ENCODE results near the gene GPR52. TPM values are rescaled to one million over a fixed set of nuclear protein-coding genes. Genes with fewer than 3 reads are reported as not detected.

GPR52 gene
- total RNA-seq, 1 donor from 2014 or later = 0.22 TPM

DNA sequence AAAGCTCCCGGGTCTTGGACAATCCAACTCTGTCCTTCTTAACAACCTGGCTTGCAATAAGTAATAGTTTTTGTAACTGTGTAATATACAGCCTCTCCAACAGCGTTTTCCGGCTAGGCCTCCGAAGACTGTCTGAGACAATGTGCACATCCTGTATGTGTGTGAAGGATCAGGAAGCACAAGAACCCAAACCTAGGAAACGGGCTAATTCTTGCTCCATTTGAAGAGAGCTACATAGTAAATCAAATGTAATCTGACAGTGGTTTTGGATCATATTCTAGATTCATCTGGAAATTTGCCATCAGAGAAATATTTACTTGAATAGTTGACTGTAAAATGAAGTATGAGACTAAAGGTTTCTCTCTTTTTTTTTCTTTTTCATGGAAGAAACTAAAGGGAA, 1.2 kb downstream of the GPR52 start:
- DNase-seq (ENCODE audit: missing footprints) = no peak
- ATAC-seq = no peak
- intact Hi-C loops (cut with DNase I) = no loop called here

DNA sequence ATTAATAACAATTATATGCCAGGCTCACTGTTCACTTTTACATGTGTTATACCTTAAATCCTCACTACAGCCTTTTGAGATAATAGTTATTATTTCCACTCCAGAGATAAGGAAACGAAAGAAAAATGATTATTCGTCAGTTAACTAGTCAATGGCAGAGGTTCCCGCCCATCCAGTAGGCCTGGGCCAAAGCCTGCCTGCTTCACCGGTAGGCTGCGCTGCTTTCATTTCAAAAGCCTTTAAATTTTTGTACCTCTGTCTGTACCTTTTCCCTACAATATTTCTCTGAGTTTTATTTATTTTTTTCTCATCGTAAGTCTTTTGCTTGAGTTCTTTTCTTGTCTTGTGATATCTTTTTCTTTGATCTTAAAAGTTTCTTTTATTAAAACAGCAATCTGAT, 3.6 kb downstream of the GPR52 start:
- intact Hi-C loops (cut with DNase I) = no loop called here
- DNase-seq (ENCODE audit: missing footprints) = no peak
- no peak for ATAC-seq

DNA sequence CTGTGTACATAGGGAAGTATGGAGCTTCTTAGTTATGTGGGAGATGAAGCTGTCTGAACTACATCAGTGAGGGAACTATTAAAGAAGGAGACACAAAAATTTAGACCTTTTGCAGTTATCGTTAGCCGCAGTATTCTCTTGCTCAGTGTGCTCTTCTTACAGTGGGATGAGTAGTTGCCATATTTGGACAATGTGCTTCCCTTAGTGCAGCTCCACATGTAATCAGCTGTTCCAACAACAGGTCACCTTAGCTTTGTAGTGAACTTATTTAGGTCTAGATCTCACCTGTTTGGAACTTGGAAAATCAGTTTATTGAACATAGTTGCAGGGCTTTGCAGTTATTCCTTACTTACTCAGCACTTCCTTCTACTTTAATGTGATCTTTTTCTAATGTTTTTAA, 18.1 kb downstream of the GPR52 start:
- no peak for DNase-seq (ENCODE audit: missing footprints)
- intact Hi-C loops (cut with DNase I) = no loop called here
- ATAC-seq = no peak

DNA sequence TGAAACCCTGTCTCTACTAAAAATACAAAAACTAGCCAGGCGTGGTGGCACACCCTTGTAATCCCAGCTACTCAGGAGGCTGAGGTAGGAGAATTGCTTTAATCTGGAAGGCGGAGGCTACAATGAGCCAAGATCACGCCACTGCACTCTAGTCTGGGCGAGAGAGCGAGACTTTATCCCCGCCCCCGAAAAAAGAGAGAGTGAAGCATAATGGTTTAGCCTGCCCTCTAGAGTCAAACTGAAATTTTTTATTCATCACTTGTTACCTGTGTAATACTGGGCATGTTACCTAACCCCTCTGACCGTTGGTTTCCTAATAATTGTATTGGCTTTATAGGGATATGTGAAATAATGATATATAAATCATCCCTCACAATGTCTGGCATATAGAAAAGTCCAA, 18.8 kb downstream of the GPR52 start:
- intact Hi-C loops (cut with DNase I) = no loop called here
- DNase-seq (ENCODE audit: missing footprints) (no peak), ATAC-seq (no peak)

DNA sequence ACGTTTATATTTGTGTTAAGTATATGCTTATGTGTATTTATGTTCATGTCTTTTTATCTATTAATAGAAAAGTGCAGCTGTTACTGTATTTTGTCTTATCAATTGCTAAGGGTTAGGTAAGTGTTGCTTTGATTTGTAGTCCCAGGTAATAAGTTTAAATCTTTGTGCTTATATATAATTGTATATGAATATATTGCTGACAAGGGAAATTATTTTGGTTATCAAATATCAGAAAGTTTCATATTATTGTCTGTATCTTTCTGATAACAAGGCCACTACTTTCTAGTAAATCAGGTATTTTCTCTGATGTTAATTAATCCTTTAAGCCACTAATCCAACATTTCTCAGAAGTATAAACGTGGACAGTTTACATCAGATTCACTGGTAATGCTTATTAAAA, 21.3 kb downstream of the GPR52 start:
- intact Hi-C loops (cut with DNase I) = no loop called here
- ATAC-seq = no peak
- DNase-seq (ENCODE audit: missing footprints) = no peak

DNA sequence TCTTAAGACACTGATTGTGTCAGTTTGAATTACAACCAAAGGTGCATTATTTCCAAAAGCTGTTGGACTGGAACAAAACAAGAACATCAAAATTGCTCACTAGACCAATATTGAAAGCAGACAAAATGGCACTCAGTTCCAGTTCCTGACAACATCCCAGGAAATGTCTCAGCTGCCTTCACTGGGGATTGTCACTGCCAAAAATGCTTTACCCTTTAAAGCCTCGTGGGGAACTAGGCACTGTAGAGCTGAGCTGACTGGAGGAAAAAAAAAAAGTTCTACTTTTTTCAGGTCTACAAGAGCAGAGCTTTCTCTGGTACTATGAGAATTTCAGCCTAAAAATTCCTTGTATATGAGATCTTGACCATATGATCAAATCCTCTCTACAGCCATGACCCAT, 21.9 kb downstream of the GPR52 start:
- intact Hi-C loops (cut with DNase I) = no loop called here
- peak; percentile 42 for ATAC-seq
- no peak for DNase-seq (ENCODE audit: missing footprints)

DNA sequence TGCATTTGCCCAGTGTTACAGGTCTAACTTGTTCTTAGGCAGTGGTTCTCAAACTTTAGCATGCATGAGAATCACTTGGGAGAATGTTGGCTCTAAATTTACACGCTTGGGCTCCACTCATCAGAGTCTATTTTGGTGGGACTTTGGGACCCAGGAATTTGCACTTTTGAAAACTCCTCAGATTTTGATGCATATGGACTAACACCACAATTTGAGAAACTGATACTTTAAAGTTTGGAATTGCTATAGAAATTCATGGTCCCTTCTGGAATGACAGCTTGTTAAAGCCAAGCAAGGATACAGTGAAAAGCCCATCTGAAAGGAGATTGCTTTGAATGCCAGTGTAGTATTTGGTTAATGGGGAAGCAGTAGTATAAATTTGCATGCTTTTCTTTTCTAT, 31.5 kb downstream of the GPR52 start:
- no peak for DNase-seq (ENCODE audit: missing footprints)
- intact Hi-C loops (cut with DNase I) = no loop called here
- no peak for ATAC-seq

DNA sequence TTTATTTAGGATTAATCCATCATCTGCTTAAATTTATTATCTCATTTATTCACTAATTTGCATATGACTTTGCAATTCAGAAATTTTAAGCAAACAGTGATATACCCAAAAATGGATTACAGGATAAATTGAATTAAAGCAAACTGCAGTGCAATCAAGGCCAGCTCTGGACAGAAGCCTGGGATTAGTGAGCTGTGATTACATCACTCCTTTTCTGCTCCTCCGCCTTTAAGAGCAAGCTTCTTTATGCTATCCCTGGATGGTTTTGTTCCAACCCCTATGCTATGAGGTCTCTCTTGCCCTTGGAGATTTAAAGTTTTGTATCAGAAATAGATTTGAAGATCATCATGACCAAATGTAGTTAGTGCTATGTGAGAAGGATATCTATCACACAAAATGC, 32.6 kb downstream of the GPR52 start:
- no peak for DNase-seq (ENCODE audit: missing footprints)
- ATAC-seq = no peak

DNA sequence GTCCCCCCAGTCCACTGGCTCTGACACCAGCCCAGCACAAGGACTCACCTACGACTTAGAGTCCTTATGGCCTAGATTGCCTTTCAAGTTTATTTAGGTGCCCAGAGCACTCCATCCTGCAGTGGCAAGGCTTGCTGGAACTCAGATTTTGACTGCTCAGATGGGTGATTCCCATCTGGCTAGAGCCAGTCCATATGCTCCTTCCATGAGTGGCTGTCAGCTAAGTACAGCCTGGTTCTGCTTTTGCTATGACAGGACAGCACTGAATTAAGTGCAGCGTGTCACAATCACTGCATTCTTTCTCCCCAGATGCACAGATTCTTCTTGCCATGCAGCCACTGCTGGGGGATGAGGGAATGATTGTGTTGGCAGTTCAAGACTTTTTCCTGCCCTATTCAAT, 43.8 kb downstream of the GPR52 start:
- ATAC-seq (no peak), DNase-seq (ENCODE audit: missing footprints) (peak; percentile 56)
- intact Hi-C loops (cut with DNase I) = no loop called here

More for the DNA sequence above, 32.6 kb downstream of the GPR52 start:
- intact Hi-C loops (cut with DNase I) = no loop called here

DNA sequence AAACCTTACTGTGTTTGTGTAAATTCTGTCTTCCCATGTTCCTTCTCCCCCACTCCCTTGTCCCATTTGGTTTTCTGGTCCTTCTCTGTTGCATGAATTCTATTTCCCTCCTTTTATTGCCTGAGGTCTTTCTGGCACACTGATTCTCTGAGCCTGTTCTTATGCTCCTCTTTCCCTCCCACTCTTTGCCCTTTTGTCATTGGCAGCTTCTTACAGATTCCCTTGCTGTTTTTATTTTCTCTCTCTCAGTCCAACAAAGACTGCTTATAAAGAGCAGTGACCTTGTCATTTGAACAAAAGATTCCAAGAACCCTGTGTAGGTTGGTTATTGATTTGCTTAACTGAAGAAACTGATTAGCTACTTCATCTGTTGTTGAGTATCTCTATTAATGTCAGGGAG, 49.7 kb downstream of the GPR52 start:
- ATAC-seq = no peak
- DNase-seq (ENCODE audit: missing footprints) = no peak
- intact Hi-C loops (cut with DNase I) = no loop called here
